ENCODE measurements around the gene MBOAT7. TPM values are rescaled to one million over a fixed set of nuclear protein-coding genes. Genes with fewer than 3 reads are reported as not detected.
A peak's percentile ranks its signal among the peaks of the same experiment; 100 is the strongest.
"Not testable (repeated sequence)": the region's sequence is repeated elsewhere in the genome, so short reads cannot be mapped to it uniquely, and the experiment has no call there.

Gene MBOAT7
- polyA plus RNA-seq, 1 donor (not counting 4 experiments of a cell fraction or from before 2014, with no cell fraction given) = 41.3 TPM

DNA sequence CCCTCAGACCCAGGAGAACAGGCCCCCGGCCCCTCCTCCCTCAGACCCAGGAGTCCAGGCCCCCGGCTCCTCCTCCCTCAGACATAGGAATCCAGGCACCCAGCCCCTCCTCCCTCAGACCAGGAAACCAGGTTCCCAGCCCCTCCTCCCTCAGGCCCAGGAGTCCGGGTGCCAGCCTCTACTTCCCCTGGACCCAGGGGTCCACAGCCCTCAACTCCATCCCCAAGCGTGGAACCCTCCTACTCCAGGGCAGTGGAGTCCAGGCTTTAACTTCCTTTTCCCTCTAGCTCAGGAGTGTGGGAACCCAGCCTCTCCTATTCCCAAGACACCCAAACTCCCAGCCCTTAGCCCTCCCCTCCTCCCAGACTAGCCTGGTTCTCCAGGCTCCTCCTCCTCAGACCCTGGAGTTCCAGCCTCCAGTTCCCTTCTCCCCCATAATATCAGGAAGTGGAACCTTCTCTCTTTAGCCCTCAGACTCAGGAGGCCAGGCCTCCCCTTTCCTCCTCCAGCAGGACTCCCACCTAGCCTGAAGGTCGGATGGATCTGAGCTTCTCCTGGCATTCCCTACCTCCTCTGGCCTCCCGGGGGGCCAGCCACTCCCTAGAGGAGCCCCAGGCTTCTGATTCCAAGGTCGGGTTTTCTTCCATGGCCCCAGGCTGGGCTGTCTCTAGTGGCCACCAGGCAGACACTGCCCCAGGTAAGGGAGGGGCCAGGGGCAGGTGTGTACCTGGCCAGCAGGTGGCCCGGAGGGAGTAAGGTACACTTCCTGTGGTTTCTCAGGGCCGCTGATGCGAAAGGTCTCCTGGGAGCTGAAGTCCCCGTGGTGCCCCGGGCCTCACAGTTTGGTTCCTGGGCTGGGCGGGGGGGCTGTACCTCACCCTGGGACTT is 16.7 kb downstream of the MBOAT7 start, which contains the start of gene TMC4:
Gene TMC4, minus strand, starts transcription at position 690 of the 888 bp plus-strand sequence. Its CDS starts 43 bp downstream, at position 647.
- H3K27me3 ChIP-seq (ENCODE audit: control insufficient read depth, extremely low read depth, insufficient read depth, low read length) = no peaks in the 10 kb centered on the region
- H3K9me3 ChIP-seq (ENCODE audit: control insufficient read depth, low read depth, low read length) = no peaks in the 10 kb centered on the region
- H3K9ac ChIP-seq (ENCODE audit: control insufficient read depth, extremely low read depth, insufficient read depth, low read length) = peak within 1 kb of the TSS; percentile 62
- DNase-seq (ENCODE audit: low read depth, low spot score) (no peak), FAIRE-seq (peak; percentile 72)
- H3K27ac ChIP-seq (ENCODE audit: control insufficient read depth, insufficient read depth, low read length) = peak within 1 kb of the TSS; percentile 20
- peaks cover 4% of the 10 kb centered on the region for H3K4me1 ChIP-seq (ENCODE audit: control insufficient read depth, extremely low read depth, insufficient read depth, low read length)
- dilution Hi-C loops (cut with MboI; ENCODE audit: extremely low pct_ligation_motif_present, low sequenced_read_pairs) = no loop called here
- H2AFZ ChIP-seq (ENCODE audit: control insufficient read depth, low read length) = peak within 1 kb of the TSS; percentile 40
- H3K4me2 ChIP-seq (ENCODE audit: control insufficient read depth, extremely low read depth, insufficient read depth, low read depth, low read length) = peak within 1 kb of the TSS; percentile 73
- no peaks in the 10 kb centered on the region for H3K9me1 ChIP-seq (ENCODE audit: control insufficient read depth, extremely low read depth, insufficient read depth, low read length)
- no peak for TF ChIP-seq EZH2 (IDR thresholded peaks at IDR 0.05; ENCODE audit: low read length)
- TF ChIP-seq, protein P1, sequence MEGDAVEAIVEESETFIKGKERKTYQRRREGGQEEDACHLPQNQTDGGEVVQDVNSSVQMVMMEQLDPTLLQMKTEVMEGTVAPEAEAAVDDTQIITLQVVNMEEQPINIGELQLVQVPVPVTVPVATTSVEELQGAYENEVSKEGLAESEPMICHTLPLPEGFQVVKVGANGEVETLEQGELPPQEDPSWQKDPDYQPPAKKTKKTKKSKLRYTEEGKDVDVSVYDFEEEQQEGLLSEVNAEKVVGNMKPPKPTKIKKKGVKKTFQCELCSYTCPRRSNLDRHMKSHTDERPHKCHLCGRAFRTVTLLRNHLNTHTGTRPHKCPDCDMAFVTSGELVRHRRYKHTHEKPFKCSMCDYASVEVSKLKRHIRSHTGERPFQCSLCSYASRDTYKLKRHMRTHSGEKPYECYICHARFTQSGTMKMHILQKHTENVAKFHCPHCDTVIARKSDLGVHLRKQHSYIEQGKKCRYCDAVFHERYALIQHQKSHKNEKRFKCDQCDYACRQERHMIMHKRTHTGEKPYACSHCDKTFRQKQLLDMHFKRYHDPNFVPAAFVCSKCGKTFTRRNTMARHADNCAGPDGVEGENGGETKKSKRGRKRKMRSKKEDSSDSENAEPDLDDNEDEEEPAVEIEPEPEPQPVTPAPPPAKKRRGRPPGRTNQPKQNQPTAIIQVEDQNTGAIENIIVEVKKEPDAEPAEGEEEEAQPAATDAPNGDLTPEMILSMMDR (optimal IDR thresholded peaks at IDR 0.05 in 1 of 3, IDR thresholded peaks at IDR 0.05 in 1 of 3, conservative IDR thresholded peaks at IDR 0.05 in 1 of 3; ENCODE audit: extremely low read depth in 1 of 3, insufficient read depth in 2 of 3, low read length in 3 of 3) = peak; percentile 39 to 42 (median 42)
- H3K36me3 ChIP-seq (ENCODE audit: control insufficient read depth in 2 of 2, extremely low read depth in 1 of 2, insufficient read depth in 2 of 2, low read length in 2 of 2) = peaks cover 0 to 3% of the 10 kb centered on the region in 2 experiments
- no peaks in the 10 kb centered on the region for H4K20me1 ChIP-seq (ENCODE audit: control insufficient read depth, extremely low read depth, insufficient read depth, low read length)
- H3K79me2 ChIP-seq (ENCODE audit: control insufficient read depth, insufficient read depth, low read length) = no peaks in the 10 kb centered on the region
- peak within 1 kb of the TSS; percentile 36 to 63 (median 62) for H3K4me3 ChIP-seq (ENCODE audit: control insufficient read depth in 2 of 3, extremely low read depth in 1 of 3, insufficient read depth in 2 of 3, low read depth in 1 of 3, low read length in 3 of 3)

DNA sequence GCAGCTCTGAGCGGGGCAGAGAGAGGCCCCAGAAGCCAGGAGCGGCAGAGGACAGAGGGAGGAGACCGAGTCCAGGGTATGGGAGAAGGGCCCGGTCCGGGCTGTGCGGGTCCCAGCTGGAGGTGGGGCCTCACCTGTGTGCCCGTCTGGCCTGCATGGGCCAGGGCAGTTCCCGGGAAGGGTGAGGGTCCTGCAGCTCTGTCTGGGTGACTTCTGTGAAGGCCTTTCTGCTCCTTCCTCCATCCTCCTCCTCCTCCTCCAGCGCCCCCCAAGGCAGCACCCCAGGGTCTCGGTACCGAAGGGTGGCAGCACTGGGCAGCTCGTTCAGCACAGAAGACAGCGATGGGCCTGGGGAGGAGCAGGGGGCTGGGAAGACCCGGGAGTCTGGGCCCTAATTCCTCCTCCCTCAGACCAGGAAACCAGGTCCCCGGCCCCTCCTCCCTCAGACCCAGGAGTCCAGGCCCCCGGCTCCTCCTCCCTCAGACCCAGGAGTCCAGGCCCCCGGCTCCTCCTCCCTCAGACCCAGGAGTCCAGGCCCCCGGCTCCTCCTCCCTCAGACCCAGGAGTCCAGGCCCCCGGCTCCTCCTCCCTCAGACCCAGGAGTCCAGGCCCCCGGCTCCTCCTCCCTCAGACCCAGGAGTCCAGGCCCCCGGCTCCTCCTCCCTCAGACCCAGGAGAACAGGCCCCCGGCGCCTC is 17.5 kb downstream of the MBOAT7 start:
- H3K79me2 ChIP-seq (ENCODE audit: control insufficient read depth, insufficient read depth, low read length); H2AFZ ChIP-seq (ENCODE audit: control insufficient read depth, low read length); H3K4me1 ChIP-seq (ENCODE audit: control insufficient read depth, extremely low read depth, insufficient read depth, low read length); H3K27me3 ChIP-seq (ENCODE audit: control insufficient read depth, extremely low read depth, insufficient read depth, low read length); H3K9ac ChIP-seq (ENCODE audit: control insufficient read depth, extremely low read depth, insufficient read depth, low read length); dilution Hi-C loops (cut with MboI; ENCODE audit: extremely low pct_ligation_motif_present, low sequenced_read_pairs); DNase-seq (ENCODE audit: low read depth, low spot score); H3K27ac ChIP-seq (ENCODE audit: control insufficient read depth, insufficient read depth, low read length); FAIRE-seq; H3K4me3 ChIP-seq (ENCODE audit: control insufficient read depth in 2 of 3, extremely low read depth in 1 of 3, insufficient read depth in 2 of 3, low read depth in 1 of 3, low read length in 3 of 3); H3K36me3 ChIP-seq (ENCODE audit: control insufficient read depth in 2 of 2, extremely low read depth in 1 of 2, insufficient read depth in 2 of 2, low read length in 2 of 2); H3K4me2 ChIP-seq (ENCODE audit: control insufficient read depth, extremely low read depth, insufficient read depth, low read depth, low read length); H3K9me1 ChIP-seq (ENCODE audit: control insufficient read depth, extremely low read depth, insufficient read depth, low read length); H4K20me1 ChIP-seq (ENCODE audit: control insufficient read depth, extremely low read depth, insufficient read depth, low read length); H3K9me3 ChIP-seq (ENCODE audit: control insufficient read depth, low read depth, low read length): not testable (repeated sequence)

Measured in keratinocyte (primary cell).